ENCODE results near the gene CCDC91.
"Not testable (repeated sequence)": the region's sequence is repeated elsewhere in the genome, so short reads cannot be mapped to it uniquely, and the experiment has no call there.

The CCDC91 gene

DNA sequence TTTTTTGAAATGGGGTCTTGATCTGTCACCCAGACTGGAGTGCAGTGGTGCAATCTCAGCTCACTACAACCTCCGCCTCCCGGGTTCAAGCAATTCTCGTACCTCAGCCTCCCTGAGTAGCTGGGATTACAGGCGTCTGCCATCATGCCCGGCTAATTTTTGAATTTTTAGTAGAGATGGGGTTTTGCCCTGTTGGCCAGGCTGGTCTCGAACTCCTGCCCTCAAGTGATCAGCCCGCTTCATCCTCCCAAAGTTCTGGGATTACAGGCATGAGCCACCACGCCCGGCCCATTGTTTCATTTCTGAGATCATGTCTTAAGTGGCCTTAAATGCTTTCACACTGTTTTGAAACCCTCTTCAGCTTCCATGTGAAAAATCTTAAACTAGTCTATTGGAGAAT is 281.5 kb downstream of the CCDC91 start:
- not testable (repeated sequence) for DNase-seq

DNA sequence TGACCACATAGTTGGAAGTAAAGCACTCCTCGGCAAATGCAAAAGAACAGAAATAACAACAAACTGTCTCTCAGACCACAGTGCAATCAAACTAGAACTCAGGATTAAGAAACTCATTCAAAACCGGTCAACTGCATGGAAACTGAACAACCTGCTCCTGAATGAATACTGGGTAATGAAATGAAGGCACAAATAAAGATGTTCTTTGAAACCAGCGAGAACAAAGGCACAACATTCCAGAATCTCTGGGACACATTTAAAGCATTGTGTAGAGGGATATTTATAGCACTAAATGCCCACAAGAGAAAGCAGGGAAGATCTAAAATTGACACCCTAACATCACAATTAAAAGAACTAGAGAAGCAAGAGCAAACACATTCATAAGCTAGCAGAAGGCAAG is 285.9 kb downstream of the CCDC91 start:
- not testable (repeated sequence) for DNase-seq

DNA sequence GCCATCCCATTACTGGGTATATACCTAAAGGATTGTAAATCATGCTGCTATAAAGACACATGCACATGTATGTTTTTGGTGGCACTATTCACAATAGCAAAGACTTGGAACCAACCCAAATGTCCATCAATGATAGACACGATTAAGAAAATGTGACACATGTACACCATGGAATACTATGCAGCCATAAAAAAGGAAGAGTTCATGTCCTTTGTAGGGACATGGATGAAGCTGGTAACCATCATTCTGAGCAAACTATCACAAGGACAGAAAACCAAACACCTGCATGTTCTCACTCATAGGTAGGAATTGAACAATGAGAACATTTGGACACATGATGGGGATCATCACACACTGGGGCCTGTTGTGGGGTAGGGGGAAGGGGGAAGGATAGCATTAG is 288.8 kb downstream of the CCDC91 start:
- DNase-seq = not testable (repeated sequence)

DNA sequence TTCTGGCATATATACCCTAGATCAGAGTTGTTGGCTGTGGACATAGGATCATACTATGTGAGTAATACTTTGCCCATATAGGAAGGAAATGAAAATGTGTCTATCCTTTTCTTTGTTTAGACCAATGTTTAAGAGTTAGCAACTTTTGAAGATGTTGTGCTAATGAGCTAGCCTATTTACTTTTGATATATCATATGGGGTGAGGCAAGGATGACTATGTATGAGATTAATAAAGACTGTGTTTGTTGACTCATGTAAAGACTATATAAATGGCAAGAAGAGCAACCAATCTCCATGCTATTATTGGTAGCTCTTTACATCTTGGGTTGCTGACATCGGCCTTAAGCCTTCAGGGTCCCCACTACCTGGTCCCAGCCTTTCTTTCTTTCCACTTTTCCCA is 289.4 kb downstream of the CCDC91 start:
- no peak for DNase-seq

DNA sequence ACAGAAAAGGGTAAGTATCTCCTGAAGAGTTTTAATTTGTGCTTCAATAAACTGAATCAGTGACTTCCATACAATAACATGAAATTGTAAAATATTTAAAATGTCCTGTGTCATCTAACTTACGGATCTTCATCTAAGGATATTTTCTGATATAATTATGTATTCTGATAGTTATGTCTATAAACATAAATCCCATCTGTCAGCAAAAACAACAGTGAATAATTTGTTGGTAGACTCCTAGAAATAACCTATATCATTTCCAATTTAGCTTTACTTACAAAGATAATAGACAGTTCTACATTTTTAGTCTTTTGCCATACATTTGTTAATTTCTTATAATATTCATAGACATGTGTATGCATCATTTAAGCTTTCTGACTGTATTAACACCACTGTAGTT is 293.9 kb downstream of the CCDC91 start:
- no peak for DNase-seq

DNA sequence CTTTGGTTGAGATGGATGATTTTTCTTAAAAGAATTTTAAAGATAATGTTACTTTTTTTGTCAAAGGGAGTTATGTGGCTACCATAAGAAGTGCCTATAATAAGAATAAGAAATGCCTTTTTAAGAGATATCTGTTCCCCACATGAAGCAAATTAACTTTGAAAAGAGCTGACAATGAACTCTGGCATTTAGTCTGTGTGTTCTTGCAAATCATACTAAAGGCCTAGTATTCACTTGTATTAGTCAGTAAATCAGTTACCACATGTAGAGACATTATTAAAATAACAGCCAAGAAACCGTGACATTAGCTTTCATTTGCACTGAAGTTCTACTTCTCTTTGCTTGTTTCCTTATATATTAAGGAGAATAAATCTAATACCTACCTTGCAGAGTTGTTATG is 296.3 kb downstream of the CCDC91 start:
- peak; percentile 37 for DNase-seq

DNA sequence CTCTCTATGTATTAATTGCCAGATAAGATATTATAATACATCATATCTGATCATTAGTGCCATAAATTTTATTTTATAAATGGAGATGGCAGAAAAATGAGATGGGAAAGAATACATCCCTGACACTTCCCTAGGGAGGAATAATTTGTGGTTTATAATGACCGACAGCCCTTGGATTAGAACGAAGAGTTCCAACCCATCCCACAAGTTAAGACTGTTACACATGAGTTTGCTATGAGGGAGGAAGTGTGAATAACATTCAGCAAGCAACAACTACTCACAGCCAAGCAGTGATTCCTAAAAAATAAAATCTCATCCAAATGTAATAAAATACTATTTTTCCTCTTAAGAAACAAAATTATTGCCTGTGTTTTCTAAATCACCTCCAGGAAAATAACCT is 299.0 kb downstream of the CCDC91 start:
- DNase-seq = peak; percentile 78

DNA sequence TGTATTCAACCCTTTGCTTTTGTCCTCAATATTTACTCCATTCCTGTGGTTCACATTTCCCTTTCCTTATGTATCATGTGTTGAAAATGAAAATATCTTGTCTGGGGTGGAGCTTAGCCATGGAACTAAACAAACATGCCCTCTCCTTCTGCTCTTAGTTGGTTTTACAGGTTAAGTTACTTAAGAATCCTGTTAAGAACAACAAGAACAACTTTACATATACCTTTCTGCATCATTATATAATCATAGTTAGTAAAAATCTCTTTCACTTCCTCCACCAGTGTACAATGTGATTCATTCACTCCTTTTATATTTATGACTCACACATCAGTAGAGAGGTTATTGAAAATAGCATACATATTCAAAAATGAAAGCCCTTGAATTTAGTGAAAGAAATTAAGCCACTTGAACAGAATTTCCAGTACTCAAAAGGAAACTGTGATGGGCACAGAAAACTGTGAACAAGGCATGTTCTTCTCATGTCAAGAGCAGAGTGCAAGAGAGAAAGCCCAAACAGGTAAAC is 307.7 kb downstream of the CCDC91 start:
- peak; percentile 56 for DNase-seq

DNA sequence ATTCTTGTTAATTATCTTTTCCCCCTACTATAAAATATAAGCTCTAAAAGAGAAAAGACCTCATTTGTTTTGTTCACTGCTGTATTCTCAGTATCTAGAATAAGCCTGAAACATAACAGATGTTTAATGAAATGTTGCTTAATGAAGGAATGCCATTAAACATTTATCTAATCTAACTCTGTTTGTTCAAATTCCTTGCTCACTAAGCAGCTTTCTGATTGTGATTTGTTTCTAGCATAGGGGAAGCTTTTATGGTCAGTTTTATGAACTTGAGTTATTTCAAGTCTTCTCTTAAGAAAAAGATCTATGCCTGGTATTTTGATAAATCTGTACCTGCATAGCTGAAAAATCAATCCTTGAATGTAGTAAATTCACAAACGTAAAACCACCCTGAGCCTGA is 308.6 kb downstream of the CCDC91 start:
- DNase-seq = no peak

DNA sequence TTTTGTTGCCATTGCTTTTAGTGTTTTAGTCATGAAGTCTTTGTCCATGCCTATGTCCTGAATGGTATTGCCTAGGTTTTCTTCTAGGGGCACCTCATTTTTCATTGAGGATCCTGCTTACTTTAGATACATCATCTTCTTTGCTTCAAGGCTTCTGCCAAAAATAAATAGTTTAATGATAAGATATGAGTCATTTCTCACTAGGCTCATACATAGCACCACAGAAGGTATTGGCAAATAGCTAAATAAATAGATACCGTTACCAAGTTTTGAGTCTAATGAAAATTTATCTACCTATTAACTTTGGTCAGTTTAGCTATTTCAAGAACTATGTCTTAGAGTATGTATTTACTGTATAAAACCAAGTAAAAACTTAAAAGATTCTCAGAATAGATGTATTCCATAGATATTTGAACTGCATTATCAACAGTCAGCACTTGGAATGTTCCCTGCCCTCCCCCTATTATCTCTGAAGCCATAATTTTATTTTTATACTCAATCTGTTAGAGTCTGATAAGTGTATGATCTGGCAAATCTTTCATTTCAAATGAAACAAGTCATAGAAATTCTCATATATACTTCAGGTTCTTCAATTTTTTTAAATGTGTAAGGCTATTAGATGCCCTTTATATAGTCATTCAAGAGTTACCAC is 310.2 kb downstream of the CCDC91 start:
- peak; percentile 22 for DNase-seq

DNA sequence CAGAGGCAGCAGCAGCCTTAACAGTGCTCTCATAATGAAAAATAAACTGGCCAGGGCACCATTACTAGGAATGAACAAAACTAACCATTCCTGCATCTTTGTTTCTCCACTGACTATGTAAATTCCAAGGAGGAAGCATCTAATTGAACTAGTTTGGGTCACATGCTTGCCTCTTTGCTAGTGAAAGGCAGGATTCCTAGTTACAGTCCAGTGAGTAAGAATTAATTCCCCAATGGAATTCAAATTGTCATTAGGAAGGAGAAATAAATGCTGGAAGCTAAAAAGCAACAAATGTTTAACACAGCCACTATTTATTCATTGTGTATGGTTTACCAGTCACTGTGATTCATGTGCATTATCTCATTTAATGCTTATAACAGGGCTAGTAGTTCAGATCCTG is 316.0 kb downstream of the CCDC91 start:
- peak; percentile 15 for DNase-seq

DNA sequence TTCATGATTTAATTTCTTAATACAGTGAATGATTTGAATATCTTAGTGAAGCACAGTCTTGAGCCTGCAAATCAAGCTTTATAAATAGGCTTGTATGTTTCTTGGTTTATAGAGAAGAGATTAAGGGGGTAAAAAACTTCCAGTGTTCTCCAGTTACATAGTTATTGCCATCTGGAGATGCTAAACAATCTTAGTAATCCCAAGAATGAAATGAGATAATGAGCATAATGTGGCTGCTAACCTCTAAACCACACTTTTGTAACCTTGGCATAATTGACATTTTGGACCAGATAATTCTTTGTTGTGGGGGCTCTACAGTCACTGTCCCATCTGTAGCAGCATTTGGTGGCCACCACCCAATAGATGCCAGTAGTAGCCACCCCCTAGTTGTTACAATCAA is 316.8 kb downstream of the CCDC91 start:
- peak; percentile 68 for DNase-seq

DNA sequence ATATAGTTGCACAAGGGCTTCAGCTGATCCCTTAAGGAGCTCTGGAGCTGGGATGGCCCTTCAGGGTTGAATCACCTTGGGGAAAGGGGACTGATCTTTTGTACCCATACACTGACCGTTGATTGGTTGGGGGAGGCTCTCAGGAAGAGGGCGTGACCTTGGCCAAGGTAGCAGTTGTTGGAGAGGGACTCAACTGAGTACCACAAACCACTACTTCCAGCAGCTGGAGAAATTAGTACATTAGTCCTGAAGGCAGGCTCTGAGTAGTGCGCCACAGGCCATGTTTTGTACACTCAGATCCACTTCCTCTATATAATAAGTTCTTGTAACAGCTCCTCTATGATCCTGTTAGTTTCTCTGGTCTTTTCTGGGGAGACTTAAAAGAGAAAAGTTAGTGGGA is 317.6 kb downstream of the CCDC91 start:
- no peak for DNase-seq

DNA sequence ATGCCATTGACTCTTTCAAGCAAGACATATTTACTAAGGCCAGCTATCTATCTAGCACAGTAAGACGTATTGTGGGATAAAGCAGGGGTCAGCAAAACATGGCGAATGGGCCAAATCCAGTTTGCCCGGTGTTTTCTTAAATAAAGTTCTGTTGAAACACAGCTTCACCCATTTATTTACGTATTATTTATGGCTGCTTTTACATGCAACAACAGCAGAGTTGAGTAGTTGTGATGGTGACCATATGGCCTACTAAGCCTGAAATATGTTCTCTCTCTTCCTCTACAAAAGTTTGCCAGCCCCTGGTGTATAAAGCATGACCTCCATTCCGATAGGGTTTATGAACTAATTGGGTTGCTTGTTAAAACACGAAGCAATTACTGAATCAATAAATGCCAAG is 322.1 kb downstream of the CCDC91 start:
- no peak for DNase-seq

DNA sequence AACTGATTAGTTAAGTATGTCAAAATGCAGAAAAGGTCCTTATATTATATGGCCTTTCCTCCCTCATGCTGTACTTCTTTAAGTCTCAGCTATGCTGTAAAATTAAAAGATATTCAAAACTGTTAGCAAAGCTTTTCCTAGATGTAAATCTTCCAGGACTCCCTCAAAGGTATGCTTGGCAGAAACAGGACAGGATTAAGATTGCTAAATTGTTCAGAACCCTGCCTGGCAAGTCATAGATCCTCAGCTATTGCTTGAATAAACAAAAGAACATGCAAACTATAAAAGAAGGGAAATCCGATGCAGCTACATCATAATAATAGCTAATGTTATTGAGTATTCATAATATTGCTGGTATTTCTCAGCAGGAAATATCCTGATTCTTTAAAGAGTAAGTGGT is 322.6 kb downstream of the CCDC91 start:
- peak; percentile 25 for DNase-seq

DNA sequence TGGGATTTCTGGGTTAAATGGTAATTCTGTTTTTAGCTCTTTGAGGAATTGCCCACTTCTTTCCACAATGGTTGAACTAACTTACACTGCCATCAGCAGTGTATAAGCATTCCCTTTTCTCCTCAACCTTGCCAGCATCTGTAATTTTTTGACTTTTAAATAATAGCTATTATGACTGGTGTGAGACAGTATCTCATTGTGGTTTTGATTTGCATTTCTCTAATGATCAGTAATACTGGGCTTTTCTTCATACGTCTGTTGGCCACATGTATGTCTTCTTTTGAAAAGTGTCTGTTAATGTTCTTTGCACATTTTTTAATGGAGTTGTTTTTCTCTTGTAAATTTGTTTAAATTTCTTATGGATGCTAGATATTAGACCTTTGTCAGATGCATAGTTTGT is 323.7 kb downstream of the CCDC91 start:
- DNase-seq = no peak

DNA sequence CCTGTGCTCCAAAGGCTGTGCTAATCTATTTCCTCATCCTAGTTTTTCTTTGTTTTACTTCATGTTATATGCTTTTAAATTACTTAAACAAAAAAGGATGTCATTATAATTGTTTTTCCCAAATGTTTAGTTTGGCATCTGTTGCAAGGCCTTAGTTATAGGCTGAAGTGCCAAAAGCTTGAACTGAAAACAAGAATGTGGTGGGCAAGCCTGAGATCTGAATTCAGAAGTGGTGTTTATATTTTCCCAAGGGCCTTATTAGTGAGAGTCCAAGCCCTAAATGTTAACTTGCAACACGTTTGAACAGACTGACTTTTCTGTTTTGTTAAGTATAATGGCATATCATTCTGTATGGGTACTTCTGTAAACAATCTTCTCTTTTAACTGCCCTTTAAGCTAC is 326.8 kb downstream of the CCDC91 start:
- no peak for DNase-seq

DNA sequence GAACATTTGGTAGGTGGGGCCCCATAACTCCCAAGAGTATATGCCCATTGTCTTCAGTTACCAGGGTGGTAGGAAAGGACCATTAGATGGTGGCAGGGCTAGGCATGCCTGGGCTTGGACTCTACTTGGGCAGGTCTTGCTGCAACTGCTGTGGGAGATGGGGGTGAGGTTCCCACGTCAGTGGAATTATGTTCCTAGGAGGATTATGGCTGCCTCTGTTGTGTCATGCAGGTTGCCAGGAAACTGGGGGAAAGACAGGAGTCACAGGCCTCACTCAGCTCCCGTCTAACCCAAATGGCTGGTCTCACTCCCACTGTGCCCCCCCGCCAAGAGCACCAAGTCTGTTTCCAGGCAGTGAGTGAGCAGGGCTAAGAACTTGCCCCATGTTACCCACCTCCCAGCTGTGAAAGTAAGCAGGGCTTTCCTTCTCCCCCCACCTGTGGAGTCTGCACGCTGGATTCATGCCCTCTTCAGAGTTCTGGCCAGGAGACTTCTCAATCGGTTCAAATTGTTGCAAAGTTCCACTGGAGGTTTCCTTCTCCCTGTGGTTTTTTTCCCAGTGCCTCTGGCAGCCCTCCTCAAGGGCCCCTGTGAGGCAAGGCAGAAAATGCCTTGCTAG is 337.5 kb downstream of the CCDC91 start:
- DNase-seq = no peak

DNA sequence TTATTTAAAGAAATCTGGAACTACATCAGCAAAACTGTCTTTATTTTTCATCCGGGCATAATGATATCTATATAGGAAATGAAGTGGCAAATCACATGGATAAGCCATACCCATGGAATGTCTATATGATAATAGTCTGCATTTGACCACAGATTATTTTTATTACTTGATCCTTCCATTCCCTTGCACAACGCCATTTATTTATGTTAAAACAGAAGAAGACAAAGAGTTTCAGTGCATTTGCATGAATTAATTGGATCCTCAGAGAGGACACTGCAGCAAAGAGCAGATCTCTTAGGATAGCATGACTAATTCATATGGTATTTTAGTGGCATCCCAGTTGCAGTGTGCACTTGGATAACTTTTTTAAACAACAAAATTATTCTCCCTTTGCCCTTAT is 345.0 kb downstream of the CCDC91 start:
- DNase-seq = peak; percentile 81

DNA sequence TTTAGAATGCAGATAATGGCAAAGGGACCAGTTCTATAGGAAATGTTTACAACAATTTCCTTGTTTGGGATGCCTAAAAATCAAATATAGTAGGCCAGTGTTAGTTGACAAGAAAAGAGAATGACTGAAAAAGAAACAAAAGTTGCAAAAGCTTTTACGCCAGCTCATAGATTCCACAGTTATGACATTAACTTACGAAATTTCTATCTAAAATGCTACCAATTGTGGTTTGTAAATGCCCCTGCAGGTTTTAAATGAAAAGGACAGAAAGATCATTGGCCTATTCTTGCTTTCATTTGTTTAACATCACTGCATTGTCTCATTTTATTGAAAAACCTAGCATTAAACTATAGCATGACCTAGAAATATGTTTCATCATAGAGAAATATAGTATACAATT is 345.8 kb downstream of the CCDC91 start:
- peak; percentile 76 for DNase-seq

DNA sequence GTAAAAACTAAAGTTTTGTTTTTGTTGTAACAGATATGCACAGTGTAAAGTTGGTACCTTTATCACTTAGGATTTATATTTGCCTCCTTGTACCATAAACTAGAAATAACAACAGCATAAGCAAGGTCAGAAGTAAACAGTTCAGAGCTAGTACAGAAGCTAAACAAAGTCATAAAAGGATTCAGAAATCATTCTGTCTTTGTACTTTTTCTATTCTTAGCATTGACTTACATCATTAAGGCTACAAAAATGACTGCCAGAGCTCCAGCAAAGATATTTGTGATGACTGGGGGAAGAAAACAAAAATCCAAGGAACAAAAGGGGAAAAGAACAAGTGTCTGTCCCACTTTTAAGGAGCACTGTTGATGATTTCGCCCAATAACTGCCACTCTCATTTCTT is 347.2 kb downstream of the CCDC91 start:
- DNase-seq = no peak

DNA sequence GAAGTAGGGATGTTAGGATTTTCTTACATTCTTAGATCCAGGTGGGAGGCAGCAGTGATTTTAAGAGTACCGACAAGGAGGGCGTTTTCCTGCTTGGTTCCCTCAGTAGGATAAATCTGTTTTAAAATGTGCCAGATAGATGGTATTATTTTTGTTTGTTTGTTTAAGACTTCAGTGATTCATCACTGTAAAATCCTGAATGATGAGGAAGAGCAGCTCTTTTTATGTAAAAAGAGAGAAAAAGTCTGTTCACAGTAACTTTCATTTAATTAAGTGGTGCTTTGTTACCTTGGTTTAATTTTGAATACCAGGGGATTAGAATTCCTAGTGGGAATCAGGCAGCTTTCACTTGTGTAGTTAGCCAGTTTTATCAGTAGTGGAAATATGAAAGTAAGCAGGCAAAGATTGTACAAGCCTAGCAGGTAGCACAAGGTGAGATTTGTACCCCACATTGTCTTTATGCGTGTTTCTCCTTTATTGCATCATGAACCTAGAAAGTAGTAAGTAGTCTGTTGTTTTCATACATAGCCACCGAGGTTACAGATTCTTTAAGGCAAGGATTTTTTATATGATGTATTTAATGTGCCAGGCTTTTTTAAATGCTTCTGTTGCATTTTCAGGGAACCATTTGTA is 349.6 kb downstream of the CCDC91 start:
- peak; percentile 18 for DNase-seq

DNA sequence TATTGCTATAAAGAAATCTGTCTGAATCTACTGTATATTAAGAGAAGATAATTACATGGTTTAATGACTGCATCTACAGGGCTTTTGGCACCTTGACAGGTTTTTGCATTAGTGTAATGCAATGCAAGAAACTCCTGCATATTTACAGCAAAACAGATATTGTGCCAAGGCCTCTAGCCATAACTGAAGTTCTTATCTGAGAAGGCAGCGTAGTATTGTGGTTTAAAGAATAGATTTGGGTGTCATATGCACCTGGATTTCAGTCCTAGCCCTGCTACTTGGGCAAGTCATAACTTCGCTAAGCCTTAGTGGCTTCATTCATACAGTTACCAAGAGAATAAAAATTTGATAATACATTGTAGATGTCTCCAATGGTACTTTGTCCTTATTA is 350.1 kb downstream of the CCDC91 start:
- no peak for DNase-seq

Measured in fibroblast of skin of back (primary cell).